Stimulated activated CD8-positive, alpha-beta memory T cell treated with anti-CD3 and anti-CD28 coated beads, Interleukin-4, amount 100 ng/mL, for 24 hours (primary cell): ENCODE results near the gene SKAP1.
"Not testable (repeated sequence)": the region's sequence is repeated elsewhere in the genome, so short reads cannot be mapped to it uniquely, and the experiment has no call there.

Source experiments
- DNase-seq: peaks from one replicate; pipeline ENCODE4 v3.0.0-alpha.2; 2020; ENCODE audit warnings: low read depth

The SKAP1 gene

GRCh38 chr17:48282303-48282702 lies 147.7 kb downstream of the SKAP1 start:
- no peak for DNase-seq

DNA sequence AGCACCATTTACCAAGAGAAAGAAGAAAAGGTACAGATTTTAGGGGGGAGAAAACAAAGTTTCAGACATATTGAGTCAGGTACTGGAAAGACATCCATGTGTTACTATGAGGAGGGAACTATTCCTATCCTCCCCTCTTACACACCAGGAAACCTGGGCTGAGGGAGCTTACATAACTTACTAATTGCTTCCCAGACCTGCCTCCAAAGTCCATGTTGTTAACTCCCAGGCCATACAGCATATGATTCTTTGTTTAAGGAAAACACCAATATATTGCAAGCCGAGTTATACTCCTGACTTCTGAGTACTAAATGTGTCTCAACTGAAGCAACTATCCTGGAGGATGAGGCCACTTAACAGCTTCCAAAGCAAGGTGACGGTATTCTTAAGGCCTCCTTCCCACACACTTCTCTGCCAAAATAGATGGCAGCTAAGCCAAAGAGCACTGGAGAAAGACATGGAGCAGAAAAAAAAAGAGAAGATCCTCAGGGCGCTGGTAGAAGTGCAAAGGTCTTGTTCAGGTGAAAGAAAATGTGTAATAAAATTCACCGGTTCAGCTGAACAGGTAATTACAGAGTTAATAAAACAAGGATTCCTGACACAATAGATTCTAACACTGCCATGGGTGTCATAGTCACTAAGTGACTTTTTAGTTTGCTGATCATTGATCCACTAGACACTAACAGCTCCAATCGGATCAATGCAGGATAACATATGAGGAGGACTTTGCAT lies 151.1 kb downstream of the SKAP1 start:
- DNase-seq, result no peak

GRCh38 chr17:48276776-48277175 lies 153.2 kb downstream of the SKAP1 start:
- DNase-seq, result no peak

DNA sequence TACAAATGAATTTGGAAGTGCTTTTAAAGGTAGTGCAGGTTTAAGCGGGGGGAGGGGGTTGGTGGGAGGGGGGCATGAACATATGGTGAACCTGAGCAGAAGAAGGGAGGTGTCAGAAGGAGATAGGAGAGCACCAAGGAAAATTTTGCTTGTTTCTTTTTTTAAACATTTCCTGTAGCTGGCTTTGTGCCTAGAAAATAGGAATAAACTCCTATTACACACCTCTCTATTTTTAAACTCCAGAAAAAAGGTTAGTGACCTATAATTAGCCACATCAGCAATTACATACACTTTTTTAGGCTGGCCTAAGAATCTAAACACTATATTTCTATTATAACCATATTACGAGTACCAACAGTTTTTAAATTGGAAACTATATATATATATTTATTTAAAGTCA lies 159.1 kb downstream of the SKAP1 start:
- DNase-seq, result no peak

DNA sequence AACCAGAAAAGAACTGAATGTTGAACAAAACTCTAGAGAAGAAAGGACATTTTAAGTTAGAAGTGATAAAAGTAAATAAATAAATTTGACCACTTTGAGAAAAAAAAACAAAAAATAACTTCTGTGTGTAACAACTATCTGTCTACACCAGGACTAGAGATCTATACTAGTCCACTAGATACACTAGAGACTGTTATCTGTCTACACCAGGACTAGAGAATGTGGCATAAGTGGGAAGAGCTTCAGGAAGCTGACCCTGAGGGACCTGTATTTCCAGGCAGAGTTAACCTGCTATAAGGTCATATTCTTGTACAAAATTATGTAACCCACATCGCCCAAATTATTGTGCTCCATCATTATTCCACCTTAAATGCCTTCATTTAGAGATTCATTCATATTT lies 160.8 kb downstream of the SKAP1 start:
- DNase-seq, result no peak

- DNase-seq, result no peak
Observed at GRCh38 chr17:48263731-48264035, 166.3 kb downstream of the SKAP1 start.

DNA sequence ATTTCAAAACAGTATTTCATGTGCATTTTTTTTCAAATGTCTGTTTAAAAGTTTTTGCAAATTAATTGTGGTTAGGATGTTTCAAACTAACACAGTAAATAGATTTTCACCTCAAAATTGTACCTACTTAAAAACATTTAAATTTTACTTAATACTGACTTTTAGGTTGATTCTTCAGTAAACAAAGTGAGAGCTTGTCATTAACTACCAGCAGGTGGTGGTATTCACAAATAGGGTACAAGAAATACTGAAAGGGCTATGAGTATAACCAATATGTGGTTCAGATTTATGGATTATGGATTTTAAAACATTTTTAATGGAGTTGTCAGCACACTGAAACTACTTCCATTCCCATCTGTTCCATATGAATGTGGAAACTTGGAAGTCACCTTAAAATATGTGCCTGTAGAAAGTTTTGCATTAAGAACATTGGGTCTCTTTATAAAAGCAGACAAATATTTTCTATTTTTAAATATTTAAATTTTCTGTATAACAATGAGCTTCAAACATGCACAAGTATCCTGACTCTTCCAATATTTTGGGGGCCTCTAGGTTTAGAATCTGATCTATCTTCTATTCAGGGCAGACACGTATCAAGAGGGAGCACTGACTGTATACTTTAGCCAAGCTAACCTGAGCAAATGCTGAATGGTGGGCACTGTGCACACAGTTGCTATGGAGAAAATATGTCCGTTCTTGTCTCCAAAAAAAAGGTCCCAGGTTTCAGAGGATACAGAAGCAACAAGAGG lies 166.9 kb downstream of the SKAP1 start:
- DNase-seq, result no peak

DNA sequence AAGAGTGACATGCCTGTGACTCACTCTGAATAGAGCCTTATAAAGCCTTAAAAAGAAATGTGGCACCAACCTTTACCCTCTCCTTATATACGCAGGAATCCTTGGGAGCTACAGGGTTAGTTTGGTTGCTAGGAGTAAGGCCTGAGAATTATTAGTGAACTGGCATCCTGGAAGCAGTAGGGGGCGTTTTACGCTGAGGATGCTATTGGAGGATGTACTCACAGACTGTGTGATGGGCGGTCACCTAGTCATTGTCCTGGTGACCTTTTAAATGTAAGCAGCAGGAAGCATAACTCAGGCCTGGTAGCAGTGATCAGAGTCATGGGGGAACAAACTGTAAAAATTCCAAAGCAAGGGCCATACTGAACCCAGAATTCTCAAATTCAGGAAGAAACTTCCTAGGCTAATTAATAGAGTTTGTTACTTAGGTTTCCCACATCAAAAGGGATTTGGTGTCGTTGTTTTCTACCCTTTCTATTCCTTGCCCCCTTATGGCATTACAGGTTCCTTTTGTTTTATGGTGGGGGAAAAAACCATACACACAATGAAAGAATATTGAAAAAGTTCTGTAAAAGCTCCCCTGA lies 168.6 kb downstream of the SKAP1 start:
- no peak for DNase-seq

DNA sequence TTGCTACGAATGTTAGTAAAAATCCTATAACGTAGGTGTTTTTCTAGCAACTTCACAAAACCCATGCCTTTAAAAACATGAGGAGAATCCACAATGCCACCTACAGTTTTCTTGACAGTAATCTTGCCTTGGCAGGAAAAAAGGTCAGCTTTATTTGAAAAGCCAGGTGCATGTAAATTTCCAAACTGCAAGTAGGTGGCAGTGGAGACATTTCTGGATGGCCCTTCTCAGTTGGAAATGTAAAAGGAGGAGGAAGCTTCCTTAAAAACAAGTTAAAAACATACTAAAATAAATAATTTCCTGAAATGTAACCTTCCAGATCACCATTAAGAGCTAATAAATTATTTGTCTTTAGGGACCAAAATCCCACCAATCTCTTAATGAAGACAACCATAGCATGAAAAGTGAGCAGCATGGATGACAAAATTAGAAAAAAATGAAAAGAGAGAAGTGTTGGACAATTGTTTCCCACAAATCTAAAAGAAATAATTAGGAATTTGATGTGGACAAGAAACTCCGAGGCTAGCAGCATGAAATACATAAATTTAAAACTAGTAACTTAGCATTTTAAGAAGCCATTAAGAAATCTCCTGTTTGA lies 170.2 kb downstream of the SKAP1 start:
- DNase-seq, result no peak

DNA sequence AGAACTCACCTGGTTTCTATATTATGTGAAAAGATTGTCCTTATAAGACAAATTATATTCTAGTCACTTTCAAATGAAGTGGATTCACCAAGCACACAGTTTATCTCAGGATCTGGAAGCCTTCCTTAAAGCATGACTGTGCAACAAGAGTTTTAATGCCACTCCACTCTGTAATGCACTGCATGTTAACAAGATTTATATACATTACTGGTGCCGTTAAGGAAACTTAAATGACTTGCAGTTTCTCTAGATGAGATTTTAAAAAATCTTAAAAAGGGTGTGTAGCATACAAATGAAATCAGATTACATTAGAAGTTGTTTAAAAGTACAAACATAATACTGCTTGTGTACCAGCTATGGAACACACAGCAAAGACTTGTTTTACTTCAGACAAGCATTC lies 171.7 kb downstream of the SKAP1 start:
- DNase-seq, result no peak

DNA sequence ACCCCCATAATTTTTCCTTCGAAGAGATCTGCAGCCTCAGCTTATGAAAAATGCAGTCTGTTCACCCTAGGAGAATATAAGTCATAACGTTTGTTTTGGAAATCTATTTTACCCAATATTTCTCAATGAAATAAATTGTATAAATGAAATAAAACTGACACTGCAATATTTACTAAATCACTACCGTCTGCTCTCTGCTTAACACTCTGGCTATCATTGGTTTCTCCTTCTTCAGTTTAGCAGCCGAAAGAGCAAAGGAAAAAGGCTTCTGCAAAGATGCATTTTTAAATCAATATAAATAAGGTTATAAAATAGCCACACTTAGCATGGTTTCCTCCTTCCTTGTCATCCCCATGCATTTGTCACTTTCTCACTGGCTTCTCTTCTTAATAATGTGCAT lies 174.3 kb downstream of the SKAP1 start:
- no peak for DNase-seq

- no peak for DNase-seq
Observed at GRCh38 chr17:48254896-48255295, 175.1 kb downstream of the SKAP1 start.

DNA sequence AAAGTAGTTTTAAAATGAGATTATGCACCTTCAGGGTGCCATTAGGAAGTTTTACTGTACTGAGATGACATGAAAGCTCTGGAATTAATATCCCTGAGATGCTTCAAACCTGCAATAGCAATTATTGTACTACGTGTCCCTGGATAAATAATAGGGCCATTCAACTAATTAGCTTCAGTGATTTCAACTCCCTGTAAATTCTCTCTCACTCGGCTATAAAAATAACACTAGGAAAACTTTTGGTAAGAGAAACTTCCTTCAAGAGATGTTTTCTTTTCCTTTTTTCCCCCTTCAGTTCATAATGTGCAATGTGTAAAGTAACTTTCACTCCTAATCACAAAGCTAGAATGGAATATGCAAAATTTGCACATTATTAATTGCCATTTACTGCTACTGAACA lies 176.0 kb downstream of the SKAP1 start:
- DNase-seq, result no peak

DNA sequence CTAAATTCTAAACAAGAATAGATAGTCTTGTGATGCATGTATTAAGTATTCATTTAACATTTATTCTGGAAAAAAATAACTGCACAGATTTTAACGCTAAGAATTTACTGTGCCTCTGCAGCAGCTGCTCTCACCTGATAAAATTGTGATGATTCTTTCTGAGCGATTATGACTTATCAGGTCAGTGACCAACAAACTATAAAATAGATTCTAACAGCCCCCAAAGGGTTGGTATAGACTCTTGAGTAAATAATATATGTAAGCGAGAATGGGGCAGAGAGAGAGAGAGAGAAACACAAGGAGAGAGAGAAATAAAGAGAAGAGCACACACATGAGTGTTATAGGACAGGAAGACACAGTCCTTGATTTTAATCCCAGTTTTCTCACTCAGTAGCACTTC lies 178.1 kb downstream of the SKAP1 start:
- no peak for DNase-seq

DNA sequence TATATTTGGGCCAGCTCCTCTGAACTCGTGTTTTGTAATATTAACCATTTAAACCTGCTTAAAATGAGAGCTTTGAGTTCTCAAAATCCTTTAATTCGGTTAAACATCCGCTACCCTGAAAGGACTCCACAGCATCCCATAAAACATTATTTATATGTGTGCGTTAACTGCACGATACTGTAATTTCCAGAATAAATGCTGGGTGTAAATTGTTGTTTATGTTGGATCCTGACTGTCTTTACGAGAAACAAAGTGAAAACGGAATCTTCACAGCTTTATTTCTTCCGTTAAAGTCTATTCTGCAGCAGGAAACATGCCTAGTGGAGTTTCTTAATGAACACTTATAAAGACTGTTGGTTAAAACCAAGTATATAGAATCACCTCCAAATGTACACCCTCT lies 179.1 kb downstream of the SKAP1 start:
- no peak for DNase-seq

DNA sequence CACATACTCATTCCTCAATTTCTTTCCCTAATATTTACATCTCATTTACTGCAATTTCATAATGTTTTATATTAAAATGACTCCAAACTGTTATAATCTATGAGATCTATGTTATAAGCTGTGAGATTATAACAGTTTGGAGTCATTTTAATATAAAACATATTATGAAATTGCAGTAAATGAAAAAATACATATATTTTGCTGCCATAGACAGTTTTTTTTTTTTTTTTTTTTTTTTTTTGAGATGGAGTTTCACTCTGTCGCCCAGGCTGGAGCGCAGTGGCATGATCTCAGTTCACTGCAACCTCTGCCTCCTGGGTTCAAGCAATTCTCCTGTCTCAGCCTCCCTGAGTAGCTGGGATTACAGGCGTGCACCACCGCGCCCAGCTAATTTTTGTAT lies 180.0 kb downstream of the SKAP1 start:
- DNase-seq, result not testable (repeated sequence)

DNA sequence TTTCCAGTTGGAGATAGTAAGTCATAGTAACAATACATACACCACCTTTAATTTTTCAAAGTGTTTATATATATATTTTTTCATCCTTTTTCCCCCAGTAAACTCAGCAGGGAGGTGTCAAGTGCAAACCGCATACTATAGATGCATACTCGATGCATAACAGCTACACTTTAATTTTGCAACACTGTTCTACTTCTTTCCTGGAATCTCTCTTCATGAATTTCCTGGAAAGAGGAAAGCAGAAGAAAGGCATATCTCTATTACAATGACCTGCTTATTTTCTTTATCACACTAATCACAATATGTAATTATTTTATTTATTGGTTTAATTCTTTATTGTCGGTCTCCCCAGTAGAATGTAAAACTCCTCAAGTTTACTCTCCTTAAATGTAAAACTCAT lies 182.4 kb downstream of the SKAP1 start:
- DNase-seq, result no peak

DNA sequence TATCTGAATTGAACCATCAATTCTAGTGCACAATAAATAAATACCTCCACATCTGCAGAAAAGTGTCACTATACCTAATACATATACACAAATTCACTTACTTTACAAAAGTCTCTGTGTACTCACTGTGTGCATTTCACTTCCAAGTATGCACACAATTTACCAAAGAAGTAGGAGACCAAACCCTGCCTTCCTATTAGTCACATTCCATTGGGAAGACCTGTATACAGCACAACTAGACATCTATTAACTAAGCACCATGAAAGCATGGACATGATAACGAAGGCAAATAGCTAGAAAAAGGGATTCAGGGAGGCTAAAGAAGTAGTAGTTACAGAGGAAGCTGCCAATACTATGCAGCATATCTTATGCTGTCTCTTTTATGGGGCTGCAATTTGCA lies 183.0 kb downstream of the SKAP1 start:
- DNase-seq, result no peak

- DNase-seq, result no peak
Observed at GRCh38 chr17:48246612-48247011, 183.4 kb downstream of the SKAP1 start.

DNA sequence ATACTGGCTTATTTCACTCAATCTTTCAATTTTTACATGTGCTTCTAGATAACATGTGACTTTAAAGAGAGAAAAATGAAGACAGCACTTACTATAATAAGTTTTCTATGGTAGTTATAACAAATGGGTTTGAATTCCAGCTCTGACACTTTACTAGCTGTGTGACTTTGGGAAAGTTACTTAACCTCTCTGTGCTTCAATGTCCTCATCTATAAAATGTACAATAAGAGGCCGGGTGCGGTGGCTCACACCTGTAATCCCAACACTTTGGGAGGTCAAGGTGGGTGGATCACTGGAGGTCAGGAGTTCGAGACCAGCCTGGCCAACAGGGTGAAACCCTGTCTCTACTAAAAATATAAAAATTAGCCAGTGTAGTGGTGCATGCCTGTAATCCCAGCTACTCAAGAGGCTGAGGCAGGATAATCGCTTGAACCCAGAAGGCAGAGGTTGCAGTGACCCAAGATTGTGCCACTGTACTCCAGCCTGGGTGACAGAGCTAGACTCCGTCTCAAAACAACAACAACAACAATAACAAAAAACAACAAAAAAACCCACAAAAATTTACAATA lies 184.5 kb downstream of the SKAP1 start:
- DNase-seq, result not testable (repeated sequence)

GRCh38 chr17:48244814-48245213 lies 185.2 kb downstream of the SKAP1 start:
- no peak for DNase-seq

DNA sequence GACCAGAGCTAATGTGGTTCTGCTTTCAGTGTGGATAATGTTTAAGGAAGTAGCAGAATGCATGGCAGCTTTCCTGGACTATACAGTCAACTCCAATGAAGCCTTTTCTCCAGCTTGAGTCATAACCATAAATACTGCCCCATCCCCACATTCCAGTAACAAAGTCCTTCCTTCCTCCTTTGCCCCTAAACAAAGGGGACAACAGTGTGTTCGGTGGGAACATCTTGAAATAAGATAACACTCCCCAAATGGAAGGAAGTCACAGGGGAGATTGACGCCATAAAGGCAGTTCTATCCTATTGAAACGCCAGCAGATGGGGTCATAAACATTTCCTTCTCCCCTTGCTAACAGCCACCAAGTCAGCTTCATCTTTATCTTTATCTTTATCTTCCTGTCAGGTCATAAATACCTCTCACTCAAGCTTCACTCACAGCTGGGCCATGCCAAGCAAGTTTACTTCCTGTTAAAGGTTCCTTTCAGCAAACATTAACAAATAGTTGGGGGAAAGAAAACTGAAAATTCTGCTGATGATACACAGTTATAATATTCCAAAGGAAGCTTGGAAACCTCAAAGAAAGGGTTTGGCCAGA lies 185.8 kb downstream of the SKAP1 start:
- no peak for DNase-seq
